Measurements from ENCODE around the gene LRRC45. TPM values are rescaled to one million over a fixed set of nuclear protein-coding genes. Genes with fewer than 3 reads are reported as not detected.
A peak's percentile ranks its signal among the peaks of the same experiment; 100 is the strongest.

LRRC45 gene
- total RNA-seq, 3 donors from 2014 or later: 18.9 to 20.0 (median 19.8) TPM

DNA sequence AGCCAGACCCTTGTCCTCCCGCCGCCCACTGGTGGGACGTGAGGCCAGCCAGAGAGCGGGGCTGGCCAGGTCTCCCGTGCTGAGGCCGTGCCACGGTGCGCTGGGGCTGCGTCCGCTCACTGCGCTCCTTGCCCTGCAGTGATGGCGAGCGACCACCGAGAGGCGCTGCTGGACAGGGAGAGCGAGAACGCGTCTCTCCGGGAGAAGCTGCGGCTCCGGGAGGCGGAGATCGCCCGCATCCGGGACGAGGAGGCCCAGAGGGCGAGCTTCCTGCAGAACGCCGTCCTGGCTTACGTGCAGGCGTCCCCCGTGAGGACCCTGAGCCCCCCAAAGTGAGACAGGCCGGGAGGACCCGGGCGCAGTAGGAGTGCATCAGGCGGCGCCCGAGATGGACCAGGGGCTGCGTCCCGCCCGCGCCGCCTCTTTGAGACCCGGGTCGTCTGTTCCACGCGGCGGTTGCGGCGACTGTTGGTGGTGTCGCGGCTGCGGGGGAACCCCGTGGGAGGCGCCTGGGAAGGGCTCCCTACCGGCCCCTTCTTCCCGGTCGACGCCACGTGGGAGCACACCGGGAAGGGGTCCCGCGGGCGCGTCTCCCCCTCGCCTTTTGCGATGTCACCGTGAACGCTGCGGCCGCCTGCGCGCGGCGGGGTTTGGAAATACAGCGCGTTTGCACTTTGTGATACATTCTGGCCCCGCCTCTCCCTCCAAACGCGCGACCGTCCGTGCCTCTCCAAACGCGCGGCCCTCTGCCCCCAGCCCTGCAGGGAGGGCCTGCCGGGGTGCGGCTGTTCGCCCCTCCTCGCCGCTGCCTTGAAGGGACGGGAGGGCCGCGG is 7.6 kb downstream of the LRRC45 start:
- TF ChIP-seq, protein P1, sequence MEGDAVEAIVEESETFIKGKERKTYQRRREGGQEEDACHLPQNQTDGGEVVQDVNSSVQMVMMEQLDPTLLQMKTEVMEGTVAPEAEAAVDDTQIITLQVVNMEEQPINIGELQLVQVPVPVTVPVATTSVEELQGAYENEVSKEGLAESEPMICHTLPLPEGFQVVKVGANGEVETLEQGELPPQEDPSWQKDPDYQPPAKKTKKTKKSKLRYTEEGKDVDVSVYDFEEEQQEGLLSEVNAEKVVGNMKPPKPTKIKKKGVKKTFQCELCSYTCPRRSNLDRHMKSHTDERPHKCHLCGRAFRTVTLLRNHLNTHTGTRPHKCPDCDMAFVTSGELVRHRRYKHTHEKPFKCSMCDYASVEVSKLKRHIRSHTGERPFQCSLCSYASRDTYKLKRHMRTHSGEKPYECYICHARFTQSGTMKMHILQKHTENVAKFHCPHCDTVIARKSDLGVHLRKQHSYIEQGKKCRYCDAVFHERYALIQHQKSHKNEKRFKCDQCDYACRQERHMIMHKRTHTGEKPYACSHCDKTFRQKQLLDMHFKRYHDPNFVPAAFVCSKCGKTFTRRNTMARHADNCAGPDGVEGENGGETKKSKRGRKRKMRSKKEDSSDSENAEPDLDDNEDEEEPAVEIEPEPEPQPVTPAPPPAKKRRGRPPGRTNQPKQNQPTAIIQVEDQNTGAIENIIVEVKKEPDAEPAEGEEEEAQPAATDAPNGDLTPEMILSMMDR (IDR thresholded peaks at IDR 0.05): peak; percentile 87
- no peaks in the 10 kb centered on the region for H3K36me3 ChIP-seq (ENCODE audit: low read depth)
- H3K4me3 ChIP-seq: no peak overlapping the region
- peaks cover 12% of the 10 kb centered on the region for H3K4me1 ChIP-seq (ENCODE audit: low read depth)
- intact Hi-C loops (cut with DNase I, micrococcal nuclease): loop anchor here (5.0 to 10.0 kb wide), 2 partner anchors 122 to 124 kb away; no protein-coding TSS in a partner anchor
- ATAC-seq: peak; percentile 94
- peak; percentile 78 to 92 (median 92) for DNase-seq
- no peaks in the 10 kb centered on the region for H3K9me3 ChIP-seq

DNA sequence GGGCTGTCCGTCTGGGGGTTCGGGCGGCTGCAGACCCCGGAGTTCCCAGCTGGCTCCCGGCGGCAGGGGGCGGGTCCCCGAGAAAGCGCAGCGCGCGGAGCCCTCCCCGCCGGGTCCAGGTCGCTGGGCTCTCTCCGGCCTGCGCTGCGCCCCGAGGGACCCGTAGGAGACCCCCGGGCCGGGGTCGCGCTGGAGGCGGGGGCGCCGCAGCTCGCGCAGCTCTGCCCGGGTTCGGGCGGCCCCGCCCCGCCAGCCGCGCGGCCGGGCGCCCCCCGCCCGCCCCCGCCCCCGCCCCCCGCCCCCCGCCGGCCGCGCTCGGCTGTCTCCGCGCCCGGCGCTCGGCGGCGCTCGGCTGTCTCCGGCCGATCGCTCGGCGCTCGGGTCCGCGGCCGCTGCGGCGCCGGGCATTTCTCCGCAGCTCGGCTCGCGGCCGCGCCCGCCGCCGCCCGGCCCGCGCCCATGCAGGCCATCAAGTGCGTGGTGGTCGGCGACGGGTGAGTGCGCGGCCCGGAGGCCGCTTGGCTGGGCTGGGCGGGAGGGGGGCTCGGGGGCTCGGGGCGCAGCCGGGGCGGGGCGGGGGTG is 8.3 kb downstream of the LRRC45 start, which contains the start of gene RAC3:
RAC3 (plus strand) TSS at position 376 of the 582 bp plus-strand sequence; CDS start at position 460, 84 bp downstream.
- H3K36me3 ChIP-seq (ENCODE audit: low read depth): no peaks in the 10 kb centered on the region
- DNase-seq (no peak), ATAC-seq (peak; percentile 13)
- H3K4me1 ChIP-seq (ENCODE audit: low read depth): peaks cover 16% of the 10 kb centered on the region
- H3K4me3 ChIP-seq: no peak within 1 kb of the TSS
- intact Hi-C loops (cut with DNase I, micrococcal nuclease): loop anchor here (5.0 to 10.0 kb wide), 2 partner anchors 121 to 123 kb away; no protein-coding TSS in a partner anchor
- no peaks in the 10 kb centered on the region for H3K9me3 ChIP-seq
- TF ChIP-seq, protein P1 (IDR thresholded peaks at IDR 0.05): no peak

DNA sequence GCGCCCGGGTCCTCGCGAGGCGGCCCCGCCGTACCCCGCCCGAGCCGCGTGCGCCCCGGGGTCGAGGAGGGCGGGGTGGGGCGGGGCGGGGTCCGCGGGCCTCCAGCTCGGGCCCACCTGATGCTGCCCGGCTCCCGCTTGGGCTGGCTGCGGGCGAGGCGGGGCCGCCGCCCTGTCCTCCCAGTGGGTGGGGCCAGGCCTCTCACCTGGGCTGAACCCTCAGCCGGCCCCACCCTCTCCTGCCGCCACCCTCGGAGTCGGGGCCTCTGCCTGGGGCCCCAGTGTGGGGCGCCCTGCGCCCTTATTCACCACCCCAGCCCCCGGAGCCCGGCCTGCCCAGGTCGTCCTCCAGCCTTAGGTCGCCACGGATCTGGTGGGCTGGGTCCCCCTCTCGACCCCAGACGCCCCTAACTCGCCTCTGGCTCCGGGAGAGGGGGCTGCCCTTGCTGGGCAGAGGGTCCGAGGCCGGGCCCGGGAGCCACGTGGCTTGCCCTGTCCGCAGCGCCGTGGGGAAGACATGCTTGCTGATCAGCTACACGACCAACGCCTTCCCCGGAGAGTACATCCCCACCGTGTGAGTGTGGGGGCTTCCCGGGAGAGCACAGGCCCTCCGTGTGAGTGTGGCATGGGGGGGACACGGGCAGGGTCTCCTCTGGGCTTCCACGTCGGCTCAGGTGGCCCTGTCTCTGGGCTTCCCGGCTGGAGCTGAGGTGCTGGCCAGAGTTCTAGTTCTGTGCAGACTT is 9.0 kb downstream of the LRRC45 start:
- Histone ChIP-seq H3K36me3 (ENCODE audit: low read depth) (no peaks in the 10 kb centered on the region), H3K4me3 (no peak overlapping the region), H3K9me3 (no peaks in the 10 kb centered on the region), H3K4me1 (ENCODE audit: low read depth) (peaks cover 19% of the 10 kb centered on the region)
- ATAC-seq (peak; percentile 65), DNase-seq (peak; percentile 79 to 87 (median 84))
- TF ChIP-seq, protein P1 (IDR thresholded peaks at IDR 0.05): no peak
- intact Hi-C loops (cut with DNase I, micrococcal nuclease): loop anchor here (5.0 to 10.0 kb wide), 2 partner anchors 120 to 123 kb away; no protein-coding TSS in a partner anchor

DNA sequence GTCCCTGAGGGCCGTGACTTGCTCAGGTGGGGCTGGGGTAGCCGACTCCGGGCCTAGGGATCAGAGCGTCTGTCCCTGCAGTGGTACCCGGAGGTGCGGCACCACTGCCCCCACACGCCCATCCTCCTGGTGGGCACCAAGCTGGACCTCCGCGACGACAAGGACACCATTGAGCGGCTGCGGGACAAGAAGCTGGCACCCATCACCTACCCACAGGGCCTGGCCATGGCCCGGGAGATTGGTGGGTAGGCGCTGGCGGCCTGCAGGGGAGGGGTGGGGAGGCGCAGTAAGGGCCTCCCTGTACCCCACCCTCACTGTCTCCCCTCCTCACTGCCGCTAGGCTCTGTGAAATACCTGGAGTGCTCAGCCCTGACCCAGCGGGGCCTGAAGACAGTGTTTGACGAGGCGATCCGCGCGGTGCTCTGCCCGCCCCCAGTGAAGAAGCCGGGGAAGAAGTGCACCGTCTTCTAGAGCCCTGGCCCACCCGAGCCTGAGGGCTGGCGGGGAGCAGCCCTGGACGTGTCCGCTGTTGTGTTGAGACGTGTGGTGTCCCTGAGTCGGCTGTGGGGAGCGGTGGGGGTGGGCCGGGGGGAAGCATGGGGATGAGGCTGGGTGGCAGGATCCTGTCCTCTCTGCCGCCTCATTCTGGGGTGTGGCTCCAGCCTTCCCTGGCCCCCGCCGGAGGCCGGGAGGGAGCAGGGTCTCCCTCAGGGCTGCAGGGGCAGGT is 10.4 kb downstream of the LRRC45 start:
- H3K36me3 ChIP-seq (ENCODE audit: low read depth): no peaks in the 10 kb centered on the region
- TF ChIP-seq, protein P1 (IDR thresholded peaks at IDR 0.05): no peak
- ATAC-seq: no peak
- no peaks in the 10 kb centered on the region for H3K9me3 ChIP-seq
- peaks cover 22% of the 10 kb centered on the region for H3K4me1 ChIP-seq (ENCODE audit: low read depth)
- no peak overlapping the region for H3K4me3 ChIP-seq
- no peak for DNase-seq
- intact Hi-C loops (cut with DNase I, micrococcal nuclease): loop anchor here (5.0 to 10.0 kb wide), 2 partner anchors 119 to 121 kb away; no protein-coding TSS in a partner anchor
